ENCODE results near the gene CLEC14A. TPM values are rescaled to one million over a fixed set of nuclear protein-coding genes. Genes with fewer than 3 reads are reported as not detected.

Gene CLEC14A
- polyA plus RNA-seq (2012; rRNA removed) = 0.02 TPM in 1 of 2 replicates, not detected in the other
- polyA plus RNA-seq (2012; cell fraction: cytosol; rRNA removed) = not detected in 2 replicates
- polyA plus RNA-seq (2012; cell fraction: nucleus; rRNA removed) = not detected in 2 replicates

GRCh38 chr14:38255673-38256532, at the start of gene CLEC14A:
CLEC14A (minus strand) TSS chr14:38256093; CDS start chr14:38256022, 71 bp downstream.
- no peaks in the 10 kb centered on the region for H3K79me2 ChIP-seq (ENCODE audit: insufficient read depth)
- no peak for DNase-seq
- no peak within 1 kb of the TSS; a peak in 1 of 4 replicates for H3K4me3 ChIP-seq (ENCODE audit: low read depth in 2 of 2, low read length in 1 of 2)
- H3K27me3 ChIP-seq (ENCODE audit: insufficient read depth) = no peaks in the 10 kb centered on the region; the same call in 1 of the 2 replicates
- H3F3A ChIP-seq (replicated peaks; ENCODE audit: insufficient read depth) = no peaks in the 10 kb centered on the region
- TF ChIP-seq POLR2AphosphoS5 (IDR thresholded peaks at IDR 0.05; ENCODE audit: low read depth, low read length) (no peak), FOXM1 (IDR thresholded peaks at IDR 0.05; ENCODE audit: low read depth) (no peak), YY1 (IDR thresholded peaks at IDR 0.05; ENCODE audit: low read depth) (no peak), USF1 (IDR thresholded peaks at IDR 0.05; ENCODE audit: borderline replicate concordance, low read depth) (no peak), TCF12 (IDR thresholded peaks at IDR 0.05) (no peak), GATA2 (CRISPR knock-in tag; IDR thresholded peaks at IDR 0.05) (no peak), EZH2phosphoT487 (IDR thresholded peaks at IDR 0.05; ENCODE audit: borderline replicate concordance, low read depth) (no peak), TAF1 (IDR thresholded peaks at IDR 0.05; ENCODE audit: borderline replicate concordance, low read depth, low read length) (no peak), USF2 (IDR thresholded peaks at IDR 0.05; ENCODE audit: borderline replicate concordance, low read depth, low read length) (no peak), NFIC (IDR thresholded peaks at IDR 0.05; ENCODE audit: borderline replicate concordance) (no peak), MXI1 (IDR thresholded peaks at IDR 0.05; ENCODE audit: low read depth, low read length) (no peak), RCOR1 (IDR thresholded peaks at IDR 0.05; ENCODE audit: low read length) (no peak)
- ChIA-PET CTCF (no interaction called here), POLR2A (no interaction called here)
- H3K4me2 ChIP-seq = no peak within 1 kb of the TSS
- no peaks in the 10 kb centered on the region for H3K36me3 ChIP-seq (replicated peaks in 1 of 2; ENCODE audit: control insufficient read depth in 1 of 2, insufficient read depth in 2 of 2, low read length in 1 of 2)
- 45% methylated on average over 16 of the region's 68 CpGs for WGBS (ENCODE audit: low lambda C conversion rate)
- H3K9me3 ChIP-seq = no peaks in the 10 kb centered on the region
- no peak within 1 kb of the TSS for H3K9ac ChIP-seq
- no peaks in the 10 kb centered on the region for H3K9me2 ChIP-seq
- H2AFZ ChIP-seq (ENCODE audit: low read depth) = no peak within 1 kb of the TSS
- no peak within 1 kb of the TSS for H3K27ac ChIP-seq (ENCODE audit: low read depth in 2 of 2, low read length in 1 of 2)
- H4K20me1 ChIP-seq (ENCODE audit: insufficient read depth) = no peaks in the 10 kb centered on the region
- no peaks in the 10 kb centered on the region for H3K4me1 ChIP-seq (ENCODE audit: control insufficient read depth in 1 of 2, insufficient read depth in 2 of 2, low read depth in 1 of 2, low read length in 1 of 2)

- H2AFZ ChIP-seq (ENCODE audit: low read depth) = no peak overlapping the region
- CTCF ChIA-PET = no interaction called here
- POLR2A ChIA-PET = no interaction called here
- no peaks in the 10 kb centered on the region for H3K4me1 ChIP-seq (ENCODE audit: control insufficient read depth in 1 of 2, insufficient read depth in 2 of 2, low read depth in 1 of 2, low read length in 1 of 2)
- H3K9ac ChIP-seq = no peak overlapping the region
- DNase-seq = no peak
- H3K36me3 ChIP-seq (replicated peaks in 1 of 2; ENCODE audit: control insufficient read depth in 1 of 2, insufficient read depth in 2 of 2, low read length in 1 of 2) = no peaks in the 10 kb centered on the region
- WGBS (ENCODE audit: low lambda C conversion rate) = 15% methylated on average over 1 of the region's 1 CpG
- H3K27ac ChIP-seq (ENCODE audit: low read depth in 2 of 2, low read length in 1 of 2) = no peak overlapping the region
- H3K27me3 ChIP-seq (ENCODE audit: insufficient read depth) = no peaks in the 10 kb centered on the region
- no peaks in the 10 kb centered on the region for H3K79me2 ChIP-seq (ENCODE audit: insufficient read depth)
- no peaks in the 10 kb centered on the region for H3F3A ChIP-seq (replicated peaks; ENCODE audit: insufficient read depth)
- H4K20me1 ChIP-seq (ENCODE audit: insufficient read depth) = no peaks in the 10 kb centered on the region
- H3K9me3 ChIP-seq = no peaks in the 10 kb centered on the region
- H3K4me3 ChIP-seq (ENCODE audit: low read depth in 2 of 2, low read length in 1 of 2) = no peak overlapping the region
- no peak overlapping the region for H3K4me2 ChIP-seq
- H3K9me2 ChIP-seq = no peaks in the 10 kb centered on the region
- TF ChIP-seq GABPA (IDR thresholded peaks at IDR 0.05; ENCODE audit: low read depth) = no peak
- no peak for TF ChIP-seq RFX5 (IDR thresholded peaks at IDR 0.05; ENCODE audit: low read length)
- TF ChIP-seq MXI1 (IDR thresholded peaks at IDR 0.05; ENCODE audit: low read depth, low read length) = no peak
- TF ChIP-seq JUND (IDR thresholded peaks at IDR 0.05) = no peak
- TF ChIP-seq REST (IDR thresholded peaks at IDR 0.05; ENCODE audit: low read depth, low read length) = no peak
- TF ChIP-seq SIN3A (IDR thresholded peaks at IDR 0.05; ENCODE audit: borderline replicate concordance, low read depth, low read length) = no peak
- no peak for TF ChIP-seq EP300 (IDR thresholded peaks at IDR 0.05; ENCODE audit: borderline replicate concordance in 1 of 2, low read depth in 1 of 2, low read length in 1 of 2)
- no peak for TF ChIP-seq RXRA (IDR thresholded peaks at IDR 0.05; ENCODE audit: borderline replicate concordance, low read depth)
- TF ChIP-seq PBX3 (IDR thresholded peaks at IDR 0.05) = no peak
Observed at GRCh38 chr14:38302966-38303365, 47.1 kb upstream of the CLEC14A start.

Measured in SK-N-SH (cell line).